ENCODE measurements around the gene TFAP2B. TPM values are rescaled to one million over a fixed set of nuclear protein-coding genes. Genes with fewer than 3 reads are reported as not detected.

The TFAP2B gene
- total and polyA plus RNA-seq, 7 donors, result not detected

DNA sequence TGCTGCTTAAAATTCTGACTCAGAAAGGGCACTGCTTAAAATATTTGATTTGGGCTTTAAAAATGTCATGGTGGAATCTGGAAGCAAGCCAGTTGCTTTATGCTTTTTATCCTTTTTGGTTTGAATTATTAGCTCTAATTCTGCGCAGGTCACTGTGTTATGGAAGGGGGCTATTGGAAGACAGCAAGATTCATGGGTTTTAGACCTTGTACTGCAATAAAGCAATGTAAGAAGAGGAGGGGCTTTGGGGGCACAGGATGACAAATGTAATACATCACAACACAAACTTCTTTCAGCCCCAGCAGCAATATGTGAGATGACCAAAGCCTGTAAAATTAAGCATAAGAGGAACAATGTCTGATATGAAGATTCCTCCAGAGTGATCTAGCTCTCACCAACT, 68.4 kb downstream of the TFAP2B start:
- TF ChIP-seq, protein P1, sequence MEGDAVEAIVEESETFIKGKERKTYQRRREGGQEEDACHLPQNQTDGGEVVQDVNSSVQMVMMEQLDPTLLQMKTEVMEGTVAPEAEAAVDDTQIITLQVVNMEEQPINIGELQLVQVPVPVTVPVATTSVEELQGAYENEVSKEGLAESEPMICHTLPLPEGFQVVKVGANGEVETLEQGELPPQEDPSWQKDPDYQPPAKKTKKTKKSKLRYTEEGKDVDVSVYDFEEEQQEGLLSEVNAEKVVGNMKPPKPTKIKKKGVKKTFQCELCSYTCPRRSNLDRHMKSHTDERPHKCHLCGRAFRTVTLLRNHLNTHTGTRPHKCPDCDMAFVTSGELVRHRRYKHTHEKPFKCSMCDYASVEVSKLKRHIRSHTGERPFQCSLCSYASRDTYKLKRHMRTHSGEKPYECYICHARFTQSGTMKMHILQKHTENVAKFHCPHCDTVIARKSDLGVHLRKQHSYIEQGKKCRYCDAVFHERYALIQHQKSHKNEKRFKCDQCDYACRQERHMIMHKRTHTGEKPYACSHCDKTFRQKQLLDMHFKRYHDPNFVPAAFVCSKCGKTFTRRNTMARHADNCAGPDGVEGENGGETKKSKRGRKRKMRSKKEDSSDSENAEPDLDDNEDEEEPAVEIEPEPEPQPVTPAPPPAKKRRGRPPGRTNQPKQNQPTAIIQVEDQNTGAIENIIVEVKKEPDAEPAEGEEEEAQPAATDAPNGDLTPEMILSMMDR (IDR thresholded peaks at IDR 0.05), result no peak
- Histone ChIP-seq H3K27me3 (ENCODE audit: insufficient read depth in 3 of 3, low read length in 2 of 3) (no peaks in the 10 kb centered on the region), H3K36me3 (ENCODE audit: insufficient read depth in 1 of 2, low read depth in 1 of 2) (no peaks in the 10 kb centered on the region), H3K4me3 (no peak overlapping the region), H3K4me1 (no peaks in the 10 kb centered on the region), H3K27ac (no peak overlapping the region), H3K9me3 (no peaks in the 10 kb centered on the region)
- DNase-seq (no peak), ATAC-seq (no peak)
- 26 to 46% (median 35%) methylated on average over 1 of the region's 1 CpG for WGBS, 3 donors
- intact Hi-C loops (cut with DNase I), result no loop called here

DNA sequence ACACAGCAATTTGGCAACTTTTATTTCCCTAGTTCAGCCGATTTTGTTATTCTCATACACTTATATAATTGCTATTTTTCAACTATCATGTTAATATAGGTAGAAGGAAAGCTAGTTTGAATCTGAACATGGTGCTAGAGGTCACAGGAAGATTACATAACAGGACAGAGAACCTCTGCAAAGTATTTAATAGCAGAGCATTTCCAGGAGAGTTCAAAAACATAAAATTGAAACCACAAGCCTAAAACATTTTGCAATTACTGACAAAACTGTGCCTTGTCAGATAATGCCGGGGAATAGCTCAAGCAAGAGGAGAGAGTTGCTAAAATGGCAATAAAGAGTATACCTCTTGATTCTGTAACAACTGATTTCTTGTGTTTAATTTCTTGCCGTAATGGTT, 70.8 kb downstream of the TFAP2B start:
- intact Hi-C loops (cut with DNase I), result no loop called here
- DNase-seq, result no peak
- Histone ChIP-seq H3K27me3 (ENCODE audit: insufficient read depth in 3 of 3, low read length in 2 of 3) (no peaks in the 10 kb centered on the region), H3K36me3 (ENCODE audit: insufficient read depth in 1 of 2, low read depth in 1 of 2) (no peaks in the 10 kb centered on the region), H3K4me3 (no peak overlapping the region), H3K4me1 (no peaks in the 10 kb centered on the region), H3K27ac (no peak overlapping the region), H3K9me3 (no peaks in the 10 kb centered on the region)
- TF ChIP-seq, protein P1 (IDR thresholded peaks at IDR 0.05), result no peak
- ATAC-seq, result no peak
- 67 to 75% (median 69%) methylated on average over 3 of the region's 3 CpGs for WGBS, 3 donors

DNA sequence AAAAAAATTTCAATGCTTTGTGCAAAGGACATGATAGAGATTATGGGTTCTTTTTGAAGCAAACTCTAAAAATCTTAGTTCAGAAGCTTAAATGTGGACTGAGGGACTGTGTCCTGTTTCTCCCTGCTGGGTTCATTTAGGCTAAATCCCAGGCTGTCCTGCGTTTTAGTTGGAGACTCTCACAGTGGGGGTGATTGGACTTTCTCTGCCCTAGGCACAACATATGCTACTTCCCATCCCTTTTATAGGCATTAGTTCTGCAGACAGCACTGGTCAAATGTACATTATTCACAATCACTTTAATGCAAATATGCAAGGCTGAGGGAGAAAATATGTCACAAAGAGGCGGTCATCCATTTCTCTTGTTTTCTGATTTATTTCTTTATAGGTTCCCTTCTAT, 71.3 kb downstream of the TFAP2B start:
- 24 to 52% (median 52%) methylated on average over 2 of the region's 2 CpGs for WGBS, 3 donors
- Histone ChIP-seq H3K4me3 (no peak overlapping the region), H3K36me3 (ENCODE audit: insufficient read depth in 1 of 2, low read depth in 1 of 2) (no peaks in the 10 kb centered on the region), H3K27me3 (ENCODE audit: insufficient read depth in 3 of 3, low read length in 2 of 3) (no peaks in the 10 kb centered on the region), H3K9me3 (no peaks in the 10 kb centered on the region), H3K4me1 (no peaks in the 10 kb centered on the region), H3K27ac (no peak overlapping the region)
- TF ChIP-seq, protein P1 (IDR thresholded peaks at IDR 0.05), result no peak
- intact Hi-C loops (cut with DNase I), result no loop called here
- DNase-seq (no peak), ATAC-seq (no peak)

DNA sequence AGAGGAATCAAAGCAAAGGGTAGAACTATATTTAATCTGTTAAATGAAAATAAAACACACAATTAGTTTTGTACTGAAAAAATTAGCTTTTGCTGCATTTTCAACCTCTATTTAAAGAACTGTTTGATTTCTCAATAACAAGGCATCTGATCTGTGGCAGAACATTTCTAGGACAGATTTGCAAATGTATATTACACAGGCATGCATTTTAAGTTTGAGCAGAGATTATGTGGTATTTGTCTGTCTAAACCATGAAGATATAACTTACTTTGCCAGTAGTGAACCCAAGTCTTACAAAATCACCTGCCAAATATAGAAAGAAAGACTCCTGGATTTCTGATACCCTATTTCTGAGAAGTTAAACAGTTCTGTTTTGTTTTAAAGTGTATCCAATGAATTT, 71.9 kb downstream of the TFAP2B start:
- Histone ChIP-seq H3K27me3 (ENCODE audit: insufficient read depth in 3 of 3, low read length in 2 of 3) (no peaks in the 10 kb centered on the region), H3K4me1 (no peaks in the 10 kb centered on the region), H3K4me3 (no peak overlapping the region), H3K9me3 (no peaks in the 10 kb centered on the region), H3K36me3 (ENCODE audit: insufficient read depth in 1 of 2, low read depth in 1 of 2) (no peaks in the 10 kb centered on the region), H3K27ac (no peak overlapping the region)
- DNase-seq (no peak), ATAC-seq (no peak)
- TF ChIP-seq, protein P1 (IDR thresholded peaks at IDR 0.05), result no peak
- intact Hi-C loops (cut with DNase I), result no loop called here

DNA sequence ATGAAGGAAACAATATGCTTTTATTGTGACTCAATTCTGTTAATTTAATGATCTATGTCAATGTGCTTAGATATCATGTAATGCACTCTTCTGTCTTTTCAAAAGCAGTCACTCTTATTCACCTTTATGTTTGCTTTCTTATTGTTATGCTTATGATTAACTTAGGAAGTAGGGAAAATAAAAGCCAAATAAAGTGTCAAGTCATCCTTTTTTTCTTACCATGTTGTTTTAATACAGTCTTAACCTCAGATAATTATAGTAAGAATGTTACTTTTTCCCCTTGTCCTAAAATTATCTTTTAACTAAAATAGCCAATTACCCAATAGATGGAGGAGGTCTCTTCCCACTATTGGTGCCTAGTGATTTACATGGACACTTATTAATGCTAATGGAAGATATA, 72.6 kb downstream of the TFAP2B start:
- Histone ChIP-seq H3K9me3 (no peaks in the 10 kb centered on the region), H3K4me3 (no peak overlapping the region), H3K36me3 (ENCODE audit: insufficient read depth in 1 of 2, low read depth in 1 of 2) (no peaks in the 10 kb centered on the region), H3K4me1 (no peaks in the 10 kb centered on the region), H3K27me3 (ENCODE audit: insufficient read depth in 3 of 3, low read length in 2 of 3) (no peaks in the 10 kb centered on the region), H3K27ac (no peak overlapping the region)
- ATAC-seq (no peak), DNase-seq (no peak)
- intact Hi-C loops (cut with DNase I), result no loop called here
- TF ChIP-seq, protein P1 (IDR thresholded peaks at IDR 0.05), result no peak

Other genes with a start within 250 kb of the TFAP2B start
- not detected for gene TFAP2D, start 105.3 kb upstream of the TFAP2B start, total RNA-seq
- gene TFAP2D, start 105.3 kb upstream of the TFAP2B start, polyA plus RNA-seq, result not detected

Data from psoas muscle (tissue), 8 donors.